ENCODE measurements around the gene CD24.

CD24 gene

DNA sequence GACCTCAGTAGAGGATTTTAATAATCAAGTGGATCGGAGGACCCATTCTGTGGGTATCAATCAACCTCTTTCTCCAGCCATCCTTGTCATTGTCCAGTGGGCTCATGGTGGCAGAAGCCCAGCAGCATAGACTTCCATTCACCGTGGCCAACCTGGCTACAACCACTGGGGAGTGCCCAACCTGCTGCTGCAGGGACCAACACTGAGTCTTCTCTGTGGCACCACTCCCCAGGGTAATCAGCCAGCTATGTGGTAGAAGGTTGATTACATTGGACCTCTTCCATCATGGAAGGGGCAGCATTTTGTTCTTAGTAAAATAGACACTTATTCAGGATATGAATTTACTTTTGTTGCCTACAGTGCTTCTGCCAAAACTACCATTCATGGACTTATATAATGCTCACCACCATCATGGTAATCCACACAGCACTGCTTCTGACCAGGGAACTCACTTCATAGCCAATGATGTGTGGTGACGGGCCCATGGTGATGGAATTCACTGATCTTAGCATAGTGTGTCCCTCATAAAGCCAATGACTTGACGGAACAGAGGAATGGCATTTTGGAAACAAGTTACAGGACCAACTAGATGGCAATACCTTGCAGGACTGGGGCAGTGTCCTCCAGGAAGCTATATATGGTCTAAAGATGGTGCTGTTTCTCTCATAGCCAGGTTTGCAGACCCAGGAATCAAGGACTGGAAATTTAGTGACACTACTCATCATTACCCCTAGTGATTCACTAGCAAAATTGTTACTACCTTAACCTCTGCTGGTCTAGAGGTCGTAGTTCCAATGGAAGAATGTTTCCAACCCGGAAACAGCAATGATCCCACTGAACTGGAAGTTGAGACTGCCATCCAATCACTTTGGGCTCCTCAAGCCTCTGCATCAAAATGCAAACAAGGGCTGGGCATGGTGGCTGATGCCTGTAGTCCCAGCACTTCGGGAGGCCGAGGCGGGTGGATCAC, 7.6 kb downstream of the CD24 start:
- DNase-seq (ENCODE audit: extremely low read depth, low read depth), result no peak
- TF ChIP-seq CTCF (IDR thresholded peaks at IDR 0.05; ENCODE audit: low read depth, low read length), result no peak

DNA sequence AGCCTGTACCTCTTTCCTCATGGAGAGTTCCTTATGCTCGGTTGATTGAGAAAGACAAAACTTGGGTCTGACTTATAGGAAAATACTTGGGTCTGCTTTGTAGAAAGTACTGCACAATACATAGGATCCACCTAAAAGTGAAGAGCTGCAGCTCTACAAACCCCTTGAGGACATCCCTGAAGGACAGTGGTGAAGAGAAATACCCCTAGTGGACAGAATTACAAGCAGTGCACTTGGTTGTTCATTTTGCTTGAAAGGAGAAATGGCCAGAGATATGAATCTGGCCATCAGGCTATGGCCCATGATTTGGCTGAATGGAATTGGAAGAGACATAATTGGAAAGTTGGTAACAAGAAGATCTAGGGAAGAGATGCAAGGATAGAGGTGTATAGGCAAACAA, 8.3 kb downstream of the CD24 start:
- TF ChIP-seq CTCF (IDR thresholded peaks at IDR 0.05; ENCODE audit: low read depth, low read length), result no peak
- DNase-seq (ENCODE audit: extremely low read depth, low read depth), result no peak

GRCh38 chr6:106964954-106965353, 9.6 kb downstream of the CD24 start:
- no peak for TF ChIP-seq CTCF (IDR thresholded peaks at IDR 0.05; ENCODE audit: low read depth, low read length)

GRCh38 chr6:106964099-106964498, 10.4 kb downstream of the CD24 start:
- TF ChIP-seq CTCF (IDR thresholded peaks at IDR 0.05; ENCODE audit: low read depth, low read length), result no peak
- DNase-seq (ENCODE audit: extremely low read depth, low read depth), result no peak

More at GRCh38 chr6:106964954-106965353, 9.6 kb downstream of the CD24 start:
- DNase-seq (ENCODE audit: extremely low read depth, low read depth), result no peak

DNA sequence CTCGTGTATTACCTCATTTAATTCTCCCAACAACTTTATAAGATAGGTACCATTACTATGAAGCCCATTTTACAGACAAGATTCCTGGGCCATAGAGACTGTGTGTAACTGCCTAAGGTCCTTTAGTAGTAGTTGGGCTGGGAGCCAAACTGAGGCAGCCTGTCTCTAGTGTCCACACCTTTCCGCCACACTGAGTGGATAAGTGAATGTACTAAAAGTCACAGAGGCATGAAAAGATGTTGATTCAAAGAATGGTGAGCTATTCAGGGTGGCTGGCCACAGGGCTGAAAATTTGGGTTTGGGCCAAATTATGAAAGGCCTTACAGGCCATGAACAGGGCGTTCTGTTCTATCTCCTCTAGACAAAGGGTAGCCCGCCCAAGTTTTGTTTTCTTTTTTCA, 11.0 kb downstream of the CD24 start:
- DNase-seq (ENCODE audit: extremely low read depth, low read depth), result no peak
- TF ChIP-seq CTCF (IDR thresholded peaks at IDR 0.05; ENCODE audit: low read depth, low read length), result no peak

DNA sequence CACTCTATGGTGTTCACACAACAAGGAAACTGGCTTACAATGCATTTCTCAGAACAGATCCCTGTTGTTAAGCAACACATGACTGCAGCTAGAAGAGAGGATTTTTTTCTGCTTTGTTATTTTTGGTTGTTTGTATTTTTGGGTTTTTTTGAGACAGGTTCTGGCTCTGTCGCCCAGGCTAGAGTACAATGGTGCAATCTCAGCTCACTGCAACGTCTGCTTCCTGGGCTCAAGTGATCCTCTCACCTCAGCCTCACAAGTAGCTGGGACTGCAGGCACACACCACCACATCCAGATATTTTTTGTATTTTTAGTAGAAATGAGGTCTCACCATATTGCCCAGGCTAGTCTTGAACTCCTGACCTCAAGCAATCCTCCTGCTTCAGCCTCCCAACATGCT, 12.7 kb downstream of the CD24 start:
- no peak for TF ChIP-seq CTCF (IDR thresholded peaks at IDR 0.05; ENCODE audit: low read depth, low read length)
- DNase-seq (ENCODE audit: extremely low read depth, low read depth), result no peak

DNA sequence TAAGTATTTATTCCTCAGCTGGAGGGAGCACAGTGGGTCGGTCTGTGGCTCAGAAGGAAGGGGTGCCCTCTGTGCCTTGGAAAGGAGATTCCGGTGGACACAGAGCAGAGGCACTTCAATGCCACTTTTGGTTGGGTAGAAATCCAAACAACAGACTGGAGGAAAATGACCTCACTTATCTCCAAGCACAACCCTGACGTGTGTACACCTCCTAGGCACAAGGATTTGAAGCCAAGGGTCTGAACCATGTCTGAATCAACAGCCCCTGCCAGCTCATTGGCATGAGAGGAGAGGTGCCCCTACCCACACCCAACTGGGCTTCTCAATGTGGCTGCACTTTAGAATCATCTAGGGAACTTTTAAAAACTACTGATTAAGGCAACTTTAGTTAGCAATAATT, 13.4 kb downstream of the CD24 start:
- no peak for DNase-seq (ENCODE audit: extremely low read depth, low read depth)
- TF ChIP-seq CTCF (IDR thresholded peaks at IDR 0.05; ENCODE audit: low read depth, low read length), result no peak
